ENCODE data around the gene PEAK1.
"Not testable (repeated sequence)": the region's sequence is repeated elsewhere in the genome, so short reads cannot be mapped to it uniquely, and the experiment has no call there.

PEAK1 gene

DNA sequence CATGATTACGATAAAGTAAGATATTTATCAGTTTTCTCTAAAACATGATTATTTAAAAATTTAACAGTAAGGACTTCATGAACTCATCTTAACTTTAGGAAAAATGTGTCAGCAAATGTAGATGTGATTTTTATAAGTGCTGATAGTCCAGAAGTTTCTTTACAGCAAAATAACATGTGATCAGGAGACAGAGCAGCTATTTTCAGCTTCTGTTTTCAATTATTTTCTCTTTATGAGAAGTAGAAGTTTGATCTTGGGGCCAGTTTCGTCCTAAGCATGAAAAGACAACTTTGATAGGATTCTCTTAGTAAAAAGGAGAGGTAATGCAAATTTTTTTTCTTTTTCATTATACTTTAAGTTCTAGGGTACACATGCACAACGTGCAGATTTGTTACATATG lies 252.5 kb downstream of the PEAK1 start:
- no peak for DNase-seq

DNA sequence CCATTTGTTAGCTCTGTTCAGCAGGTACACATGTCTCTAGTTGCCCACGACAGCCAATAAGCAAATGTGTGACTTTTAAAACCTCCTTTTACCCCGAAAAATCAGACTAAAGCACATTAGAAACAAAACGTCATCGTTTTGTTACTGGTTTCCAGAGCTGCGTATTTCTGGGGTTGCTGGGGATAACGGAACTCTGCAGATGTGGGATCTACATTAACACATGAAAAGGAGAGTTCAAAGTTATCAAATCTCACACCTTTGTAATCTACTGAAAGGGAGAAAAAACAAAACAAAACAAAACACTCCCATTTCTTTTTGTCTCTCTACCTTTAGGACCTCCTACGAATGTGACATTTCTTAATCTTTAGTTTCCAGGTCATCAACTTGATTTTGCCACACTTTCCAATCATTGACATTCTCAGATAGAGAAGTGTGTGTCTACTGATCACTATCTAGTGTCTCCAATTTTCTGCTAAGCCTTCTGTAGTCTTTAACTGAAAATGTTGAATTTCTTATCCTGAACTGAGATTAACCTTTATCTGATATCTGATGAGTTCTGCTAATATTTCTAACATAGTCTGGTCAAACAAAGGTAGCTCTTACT lies 256.0 kb downstream of the PEAK1 start:
- DNase-seq: no peak

- no peak for DNase-seq
Measured at GRCh38 chr15:77162872-77163633, 256.9 kb downstream of the PEAK1 start.

GRCh38 chr15:77160562-77161478 lies 259.1 kb downstream of the PEAK1 start:
- peak; percentile 86 for DNase-seq

DNA sequence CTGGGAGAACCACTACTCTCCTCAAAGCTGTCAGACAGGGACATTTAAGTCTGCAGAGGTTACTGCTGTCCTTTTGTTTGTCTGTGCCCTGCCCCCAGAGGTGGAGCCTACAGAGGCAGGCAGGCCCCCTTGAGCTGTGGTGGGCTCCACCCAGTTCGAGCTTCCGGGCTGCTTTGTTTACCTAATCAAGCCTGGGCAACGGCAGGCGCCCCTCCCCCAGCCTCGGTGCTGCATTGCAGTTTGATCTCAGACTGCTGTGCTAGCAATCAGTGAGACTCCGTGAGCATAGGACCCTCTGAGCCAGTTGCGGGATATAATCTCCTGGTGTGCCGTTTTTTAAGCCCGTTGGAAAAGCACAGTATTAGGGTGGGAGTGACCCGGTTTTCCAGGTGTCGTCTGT lies 263.9 kb downstream of the PEAK1 start:
- DNase-seq: not testable (repeated sequence)

GRCh38 chr15:77148191-77148590 lies 271.7 kb downstream of the PEAK1 start:
- DNase-seq: no peak

DNA sequence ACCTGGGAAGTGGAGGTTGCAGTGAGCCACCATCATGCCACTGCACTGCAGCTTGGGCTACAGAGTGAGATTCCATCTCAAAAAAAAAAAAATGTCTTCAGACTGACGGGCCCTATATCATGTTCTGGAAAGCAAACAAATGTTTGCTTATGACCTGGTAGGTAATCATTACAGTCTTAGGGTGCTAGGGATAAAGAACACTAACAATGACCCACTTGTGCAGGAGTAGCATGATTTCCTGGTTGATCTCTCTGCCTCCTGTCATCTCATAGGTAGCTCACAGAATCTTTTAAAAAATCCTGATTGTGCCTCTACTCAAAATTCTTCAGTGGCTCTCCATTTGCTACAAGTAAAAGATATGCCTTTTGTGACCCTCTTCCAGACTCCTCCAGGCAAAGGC lies 274.5 kb downstream of the PEAK1 start:
- no peak for DNase-seq

DNA sequence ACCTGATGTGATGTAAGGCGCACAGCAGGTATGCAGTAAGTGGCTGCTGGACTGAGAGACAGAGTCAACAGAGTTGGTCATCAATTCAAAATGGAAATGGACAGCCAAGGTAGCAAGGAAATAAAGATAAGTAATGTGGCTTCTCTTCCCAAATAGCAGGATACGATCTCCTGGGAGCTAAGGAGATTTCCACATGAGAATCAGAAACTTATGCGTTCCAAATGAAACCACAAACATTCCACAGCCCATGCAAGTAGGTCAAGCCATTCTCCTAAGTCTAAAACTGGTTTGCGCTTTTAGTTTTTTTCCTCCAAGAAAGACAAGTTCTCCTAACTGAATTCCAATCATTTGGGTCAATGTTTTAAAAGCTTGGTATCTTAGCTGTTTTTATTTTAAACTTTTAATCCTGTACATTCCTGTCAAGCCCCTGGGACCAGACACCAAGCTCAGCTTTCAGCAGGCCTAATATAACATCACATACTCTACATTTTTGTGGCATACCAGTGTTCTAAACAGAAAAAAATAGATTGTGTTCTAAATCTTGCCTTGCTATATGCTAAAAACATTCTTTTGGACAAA lies 275.3 kb downstream of the PEAK1 start:
- no peak for DNase-seq

DNA sequence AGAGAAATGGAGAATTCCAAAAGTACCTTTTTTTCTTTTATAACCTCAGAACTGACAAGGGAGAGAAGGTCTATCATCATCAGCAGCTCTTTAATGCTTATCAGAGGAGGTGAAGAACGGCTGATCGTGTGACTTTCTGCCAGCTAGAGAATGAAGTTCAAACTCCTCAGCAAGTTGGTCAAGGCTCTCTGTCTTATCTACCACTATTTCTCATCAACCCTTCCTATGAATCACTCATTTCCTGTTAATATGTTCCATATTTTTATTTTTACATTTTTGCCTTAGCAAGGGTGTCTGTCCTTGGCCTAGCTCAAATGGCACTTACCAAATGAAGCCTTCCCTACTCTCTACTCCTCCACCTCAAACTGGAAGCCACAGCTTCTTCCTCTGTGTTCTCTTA lies 275.9 kb downstream of the PEAK1 start:
- DNase-seq: no peak

DNA sequence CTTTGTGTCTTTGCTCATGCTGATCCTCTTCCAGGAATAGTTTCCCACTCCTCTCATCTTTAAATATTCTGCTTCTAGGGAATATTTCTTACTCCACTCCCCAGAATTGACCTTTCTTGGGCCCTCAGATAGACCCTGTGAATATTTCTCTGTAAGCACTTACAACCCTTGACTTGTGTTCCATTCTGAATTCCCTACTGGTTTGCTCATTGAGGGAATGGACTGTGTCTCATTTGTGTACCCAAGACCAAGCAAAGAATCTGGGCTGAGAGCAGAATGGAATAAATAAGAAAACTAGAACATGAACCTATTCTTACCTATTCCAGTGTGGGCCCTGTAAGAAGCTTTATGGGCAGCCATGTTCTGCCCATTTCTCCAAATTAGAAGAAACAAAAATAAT lies 276.3 kb downstream of the PEAK1 start:
- DNase-seq: no peak

DNA sequence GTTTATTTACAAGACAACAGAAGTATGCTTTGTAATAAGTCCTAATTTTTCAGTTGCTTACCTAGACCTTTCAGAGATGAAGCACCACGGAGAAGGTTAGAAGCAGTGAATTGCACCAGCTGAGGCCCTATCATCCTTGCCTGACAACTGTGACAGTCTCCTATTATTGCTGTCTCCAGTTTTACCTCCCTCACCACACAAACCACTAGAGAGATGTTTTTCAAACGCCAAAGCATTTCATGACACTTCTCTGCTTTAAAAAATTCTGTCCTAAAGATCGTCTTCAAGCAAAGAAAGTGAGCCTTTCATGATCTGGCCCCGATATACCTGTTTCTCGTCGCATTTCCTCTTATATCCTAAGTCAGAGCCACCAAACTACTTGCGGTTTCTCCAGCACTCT lies 276.7 kb downstream of the PEAK1 start:
- DNase-seq: no peak

- DNase-seq: no peak
Measured at GRCh38 chr15:77140220-77140619, 279.7 kb downstream of the PEAK1 start.

DNA sequence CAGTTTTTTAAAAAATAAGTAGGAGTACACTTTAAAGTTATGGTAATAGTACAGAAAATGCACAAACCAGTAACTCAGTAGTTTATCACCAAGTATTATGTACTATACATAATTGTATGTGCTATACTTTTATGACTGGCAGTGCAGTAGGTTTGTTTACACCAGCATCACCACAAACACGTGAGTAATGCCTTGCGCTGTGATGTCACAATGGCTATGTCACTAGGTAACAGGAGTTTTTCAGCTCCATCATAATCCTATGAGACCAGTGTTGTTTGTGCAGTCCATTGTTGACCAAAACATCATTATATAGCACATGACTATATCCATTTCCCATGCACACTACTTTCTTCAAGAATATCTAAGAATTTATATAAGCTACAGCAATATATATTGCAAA lies 280.6 kb downstream of the PEAK1 start:
- DNase-seq: no peak

GRCh38 chr15:77138167-77138522 lies 281.8 kb downstream of the PEAK1 start:
- DNase-seq: no peak

GRCh38 chr15:77135181-77135580 lies 284.7 kb downstream of the PEAK1 start:
- no peak for DNase-seq

DNA sequence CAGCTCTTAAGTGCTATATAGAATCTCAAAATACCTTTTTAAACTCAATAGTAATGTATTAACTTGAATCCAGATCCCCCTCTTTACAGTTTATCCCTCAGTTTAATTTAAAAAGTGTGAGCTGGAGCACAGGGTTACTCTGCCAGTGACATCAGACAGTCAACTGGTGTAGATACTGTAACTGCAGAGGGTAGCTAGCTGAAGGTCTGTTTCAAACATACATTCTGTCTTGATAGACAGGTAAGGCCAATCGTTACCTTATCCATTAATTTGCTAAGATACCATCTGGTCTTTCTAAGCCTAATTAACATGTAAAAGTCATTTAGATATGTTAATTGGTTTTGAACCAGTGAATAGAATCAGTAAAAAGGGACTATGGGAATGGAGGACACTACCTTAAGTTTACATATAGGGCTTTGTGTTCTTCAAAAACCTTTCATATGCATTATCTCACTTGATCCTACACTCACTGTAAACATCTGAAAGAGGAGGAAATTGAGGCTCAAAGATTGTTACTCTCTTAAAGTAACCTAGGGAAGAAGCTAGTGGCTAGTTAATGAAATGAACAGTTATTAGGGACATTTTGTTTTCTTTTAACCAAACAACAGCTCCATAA lies 289.5 kb downstream of the PEAK1 start:
- DNase-seq: no peak

- DNase-seq: no peak
Measured at GRCh38 chr15:77127626-77128025, 292.3 kb downstream of the PEAK1 start.

GRCh38 chr15:77126529-77127326 lies 293.2 kb downstream of the PEAK1 start:
- no peak for DNase-seq

DNA sequence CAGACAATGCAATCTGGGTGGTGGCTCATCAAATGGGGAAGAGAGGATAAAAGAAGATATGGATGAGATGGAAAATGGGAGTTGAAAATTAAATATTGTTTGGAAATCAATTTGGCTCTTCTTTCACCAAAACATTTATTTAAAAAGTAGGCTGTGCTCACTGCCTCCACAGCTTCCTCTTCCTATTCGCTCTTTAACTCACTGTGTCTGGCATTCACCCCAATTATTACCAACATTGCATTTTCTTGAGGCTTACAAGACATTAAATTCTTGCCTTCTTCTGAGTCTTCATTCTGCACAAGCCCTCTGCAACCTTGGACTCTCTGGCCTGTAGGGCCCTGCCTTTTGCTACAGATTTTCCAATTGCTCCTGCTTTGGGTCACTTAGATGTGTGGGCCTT lies 296.1 kb downstream of the PEAK1 start:
- no peak for DNase-seq

DNA sequence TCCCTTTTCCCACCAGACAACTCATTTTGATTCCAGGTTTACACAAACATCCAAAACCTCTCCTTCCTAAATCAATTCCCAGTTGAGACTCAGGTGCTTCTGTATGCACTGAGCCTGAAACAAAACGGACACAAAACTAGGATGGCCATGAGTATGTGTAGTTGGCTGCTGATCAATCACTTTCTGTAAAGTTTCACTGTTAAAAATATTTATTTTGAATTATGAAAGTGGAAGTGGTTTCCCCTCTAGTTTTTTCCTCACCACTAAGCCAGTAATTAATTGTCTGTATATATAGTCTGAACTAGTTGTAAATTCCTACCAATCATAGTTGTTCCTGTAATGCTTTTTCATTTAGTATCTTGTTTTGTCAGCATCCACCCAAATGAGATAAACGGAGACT lies 297.3 kb downstream of the PEAK1 start:
- no peak for DNase-seq

DNA sequence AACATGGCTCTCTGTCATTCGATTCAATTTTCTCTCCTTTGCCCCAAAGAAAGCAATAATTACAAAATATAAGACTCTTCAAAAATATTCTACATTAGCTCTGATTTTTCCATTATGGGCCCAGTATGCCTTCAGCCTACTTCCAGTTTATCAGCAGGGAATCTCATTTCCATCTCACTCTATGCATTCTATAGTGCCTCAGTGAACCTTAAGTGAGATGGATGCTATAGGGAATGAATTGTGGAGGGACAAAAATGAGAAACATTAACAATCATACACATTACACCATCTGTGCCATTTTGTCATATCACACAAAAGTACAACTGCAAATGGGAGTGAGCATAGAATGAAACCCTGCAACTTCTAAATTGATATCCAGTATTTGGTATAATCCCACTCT lies 298.3 kb downstream of the PEAK1 start:
- no peak for DNase-seq

DNA sequence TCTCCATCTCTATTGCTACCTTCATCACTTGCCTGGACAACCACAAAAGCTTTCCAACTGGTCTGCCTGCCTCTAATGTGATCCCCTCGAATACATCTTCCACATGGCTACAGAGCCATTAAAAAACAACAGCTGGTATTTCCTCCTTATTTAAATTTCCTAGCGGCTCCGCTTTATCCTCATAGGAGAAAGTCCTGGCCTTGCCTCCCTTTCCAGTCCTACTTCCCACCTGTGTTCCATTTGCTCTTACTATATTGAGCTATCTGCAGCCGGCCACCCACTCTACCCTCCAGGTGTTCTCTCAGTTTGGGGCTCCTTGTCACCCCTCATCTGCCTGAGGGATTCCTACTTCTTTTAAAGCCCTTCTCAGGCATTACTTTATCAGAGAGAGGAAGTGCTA lies 299.3 kb downstream of the PEAK1 start:
- DNase-seq: no peak

All from RPMI8226 (cell line).